ENCODE measurements around the gene SMC6.
A peak's percentile ranks its signal among the peaks of the same experiment; 100 is the strongest.

The SMC6 gene

GRCh38 chr2:17657759-17658158 is 95.9 kb downstream of the SMC6 start:
- no peak for TF ChIP-seq CTCF (IDR thresholded peaks at IDR 0.05; ENCODE audit: insufficient read depth, low read depth, low read length, missing control alignments)
- H3K4me3 ChIP-seq (ENCODE audit: low read length): no peak overlapping the region
- DNase-seq (ENCODE audit: low read depth): no peak

GRCh38 chr2:17652681-17653394 is 100.8 kb downstream of the SMC6 start:
- DNase-seq (ENCODE audit: low read depth): no peak
- no peak for TF ChIP-seq CTCF (IDR thresholded peaks at IDR 0.05; ENCODE audit: insufficient read depth, low read depth, low read length, missing control alignments)

GRCh38 chr2:17649026-17649425 is 104.6 kb downstream of the SMC6 start:
- no peak overlapping the region for H3K4me3 ChIP-seq (ENCODE audit: low read length)
- DNase-seq (ENCODE audit: low read depth): no peak
- TF ChIP-seq CTCF (IDR thresholded peaks at IDR 0.05; ENCODE audit: insufficient read depth, low read depth, low read length, missing control alignments): no peak

More at GRCh38 chr2:17652681-17653394, 100.8 kb downstream of the SMC6 start:
- H3K4me3 ChIP-seq (ENCODE audit: low read length): no peak overlapping the region

- no peak for TF ChIP-seq CTCF (IDR thresholded peaks at IDR 0.05; ENCODE audit: insufficient read depth, low read depth, low read length, missing control alignments)
- DNase-seq (ENCODE audit: low read depth): no peak
- no peak overlapping the region for H3K4me3 ChIP-seq (ENCODE audit: low read length)
Measured at GRCh38 chr2:17648581-17648980, 105.0 kb downstream of the SMC6 start.

GRCh38 chr2:17646838-17647701 is 106.5 kb downstream of the SMC6 start:
- no peak for TF ChIP-seq CTCF (IDR thresholded peaks at IDR 0.05; ENCODE audit: insufficient read depth, low read depth, low read length, missing control alignments)
- H3K4me3 ChIP-seq (ENCODE audit: low read length): no peak overlapping the region
- DNase-seq (ENCODE audit: low read depth): no peak

GRCh38 chr2:17646081-17646554 is 107.5 kb downstream of the SMC6 start:
- peak; percentile 90 for DNase-seq (ENCODE audit: low read depth)
- peak; percentile 87 for TF ChIP-seq CTCF (IDR thresholded peaks at IDR 0.05; ENCODE audit: insufficient read depth, low read depth, low read length, missing control alignments)

More at GRCh38 chr2:17646081-17646554, 107.5 kb downstream of the SMC6 start:
- H3K4me3 ChIP-seq (ENCODE audit: low read length): no peak overlapping the region

Data from epithelial cell of esophagus (primary cell).